NOMO-1 treated with dmso at 0.1 percent for 144 hours (cell line): ENCODE data around the gene ARV1.
"Not testable (repeated sequence)": the region's sequence is repeated elsewhere in the genome, so short reads cannot be mapped to it uniquely, and the experiment has no call there.

Experiments
- DNase-seq: peaks from one replicate; lab custom pipeline; 2025; ENCODE audit not compliant: unreplicated experiment; lab: John Stamatoyannopoulos, UW

Gene ARV1

GRCh38 chr1:231019711-231020110, 40.8 kb downstream of the ARV1 start:
- no peak for DNase-seq

GRCh38 chr1:231020139-231020601, 41.3 kb downstream of the ARV1 start:
- DNase-seq = peak; percentile 52

GRCh38 chr1:231020816-231021215, 41.9 kb downstream of the ARV1 start:
- no peak for DNase-seq

GRCh38 chr1:231021540-231022031, 42.7 kb downstream of the ARV1 start:
- peak; percentile 35 for DNase-seq

GRCh38 chr1:231022543-231022942, 43.6 kb downstream of the ARV1 start:
- not testable (repeated sequence) for DNase-seq

GRCh38 chr1:231023150-231023549, 44.3 kb downstream of the ARV1 start:
- no peak for DNase-seq

GRCh38 chr1:231026576-231026975, 47.7 kb downstream of the ARV1 start:
- DNase-seq = no peak

- no peak for DNase-seq
Observed at GRCh38 chr1:231027136-231027925, 48.4 kb downstream of the ARV1 start.

GRCh38 chr1:231027971-231028370, 49.1 kb downstream of the ARV1 start:
- no peak for DNase-seq

- no peak for DNase-seq
Observed at GRCh38 chr1:231028682-231029081, 49.8 kb downstream of the ARV1 start.

- not testable (repeated sequence) for DNase-seq
Observed at GRCh38 chr1:231029247-231029646, 50.4 kb downstream of the ARV1 start.

GRCh38 chr1:231029841-231030240, 50.9 kb downstream of the ARV1 start:
- no peak for DNase-seq

GRCh38 chr1:231032963-231033362, 54.1 kb downstream of the ARV1 start:
- DNase-seq = no peak

- DNase-seq = no peak
Observed at GRCh38 chr1:231035799-231036198, 56.9 kb downstream of the ARV1 start.

- peak; percentile 47 for DNase-seq
Observed at GRCh38 chr1:231036416-231036815, 57.5 kb downstream of the ARV1 start.

- DNase-seq = no peak
Observed at GRCh38 chr1:231037585-231038517, 59.0 kb downstream of the ARV1 start.

- no peak for DNase-seq
Observed at GRCh38 chr1:231039161-231040018, 60.5 kb downstream of the ARV1 start.

- peak; percentile 29 for DNase-seq
Observed at GRCh38 chr1:231040019-231040799, 61.3 kb downstream of the ARV1 start, which contains the start of gene FAM89A. TSS of gene FAM89A (minus strand) at chr1:231040254. CDS start at chr1:231040211, 43 bp downstream.

GRCh38 chr1:231040800-231041718, 62.2 kb downstream of the ARV1 start:
- no peak for DNase-seq
